HG02571 (cell line): ENCODE results near the gene CAMTA2.

Experiments
- ATAC-seq: cut with Tn5 transposase; IDR thresholded peaks from one replicate; pipeline ENCODE4 v1.9.1; 2021; ENCODE audit warnings: mild to moderate bottlenecking, moderate library complexity; ENCODE audit not compliant: unreplicated experiment

The CAMTA2 gene

GRCh38 chr17:5002121-5002788 lies 14.8 kb upstream of the CAMTA2 start:
- ATAC-seq, result no peak

- no peak for ATAC-seq
Measured at GRCh38 chr17:5000237-5000639, 12.8 kb upstream of the CAMTA2 start.

GRCh38 chr17:4999430-5000093 lies 12.1 kb upstream of the CAMTA2 start:
- no peak for ATAC-seq

GRCh38 chr17:4998732-4999429 lies 11.4 kb upstream of the CAMTA2 start:
- ATAC-seq, result no peak

GRCh38 chr17:4998027-4998731 lies 10.7 kb upstream of the CAMTA2 start:
- ATAC-seq, result peak; percentile 9

GRCh38 chr17:4997302-4998026 lies 10.0 kb upstream of the CAMTA2 start, which contains the start of the genes INCA1 and KIF1C:
INCA1 (minus strand) TSS chr17:4997522; CDS start chr17:4994437, 3,085 bp downstream.
KIF1C (plus strand) TSS chr17:4997950; CDS start chr17:5000247, 2,297 bp downstream.
- ATAC-seq, result peak; percentile 74

GRCh38 chr17:4994081-4994595 lies 6.7 kb upstream of the CAMTA2 start:
- no peak for ATAC-seq

- no peak for ATAC-seq
Measured at GRCh38 chr17:4987767-4988567, 492 bp upstream of the CAMTA2 start.

- ATAC-seq, result no peak
Measured at GRCh38 chr17:4986403-4986802, 1.1 kb downstream of the CAMTA2 start.

- ATAC-seq, result no peak
Measured at GRCh38 chr17:4982305-4982704, 5.2 kb downstream of the CAMTA2 start.

- ATAC-seq, result no peak
Measured at GRCh38 chr17:4980644-4981216, 6.7 kb downstream of the CAMTA2 start.

GRCh38 chr17:4978726-4979125 lies 8.7 kb downstream of the CAMTA2 start:
- ATAC-seq, result no peak

- no peak for ATAC-seq
Measured at GRCh38 chr17:4974115-4974670, 13.3 kb downstream of the CAMTA2 start.

- ATAC-seq, result no peak
Measured at GRCh38 chr17:4973256-4974114, 14.0 kb downstream of the CAMTA2 start.

GRCh38 chr17:4972752-4973151 lies 14.7 kb downstream of the CAMTA2 start:
- no peak for ATAC-seq

- ATAC-seq, result no peak
Measured at GRCh38 chr17:4972322-4972721, 15.2 kb downstream of the CAMTA2 start.

- ATAC-seq, result no peak
Measured at GRCh38 chr17:4971826-4972225, 15.6 kb downstream of the CAMTA2 start.

GRCh38 chr17:4970273-4970672 lies 17.2 kb downstream of the CAMTA2 start:
- no peak for ATAC-seq
